Stimulated activated CD8-positive, alpha-beta memory T cell treated with anti-CD3 and anti-CD28 coated beads, Interleukin-4, amount 100 ng/mL, for 4 hours (primary cell): ENCODE results near the gene ZNF496.
A peak's percentile ranks its signal among the peaks of the same experiment; 100 is the strongest.
"Not testable (repeated sequence)": the region's sequence is repeated elsewhere in the genome, so short reads cannot be mapped to it uniquely, and the experiment has no call there.

Experiments
- DNase-seq, 2 donors: peaks; one replicate each; pipeline ENCODE4 v3.0.0-alpha.2; 2020; ENCODE audit warnings: low read depth in 2 of 2, low spot score in 1 of 2

Gene ZNF496

GRCh38 chr1:247359559-247359958 lies 27.9 kb upstream of the ZNF496 start:
- DNase-seq, result no peak

- DNase-seq, result no peak
Measured at GRCh38 chr1:247358920-247359319, 27.3 kb upstream of the ZNF496 start.

GRCh38 chr1:247357781-247358211 lies 26.1 kb upstream of the ZNF496 start:
- DNase-seq, result no peak

GRCh38 chr1:247357052-247357780 lies 25.5 kb upstream of the ZNF496 start:
- DNase-seq, result no peak

- not testable (repeated sequence) for DNase-seq
Measured at GRCh38 chr1:247355160-247355559, 23.5 kb upstream of the ZNF496 start.

- DNase-seq, result no peak
Measured at GRCh38 chr1:247352175-247352574, 20.5 kb upstream of the ZNF496 start.

GRCh38 chr1:247350587-247350986 lies 18.9 kb upstream of the ZNF496 start:
- DNase-seq, result no peak

- DNase-seq, result no peak
Measured at GRCh38 chr1:247347477-247348222, 16.0 kb upstream of the ZNF496 start.

GRCh38 chr1:247345881-247346280 lies 14.2 kb upstream of the ZNF496 start:
- DNase-seq, result no peak

GRCh38 chr1:247343801-247344200 lies 12.1 kb upstream of the ZNF496 start:
- no peak for DNase-seq

GRCh38 chr1:247338723-247339275 lies 7.1 kb upstream of the ZNF496 start:
- no peak for DNase-seq

- no peak for DNase-seq
Measured at GRCh38 chr1:247337961-247338360, 6.3 kb upstream of the ZNF496 start.

- no peak for DNase-seq
Measured at GRCh38 chr1:247337250-247337746, 5.6 kb upstream of the ZNF496 start.

- DNase-seq, result no peak
Measured at GRCh38 chr1:247336390-247336789, 4.7 kb upstream of the ZNF496 start.

- DNase-seq, result no peak
Measured at GRCh38 chr1:247335882-247336281, 4.2 kb upstream of the ZNF496 start.

- no peak for DNase-seq
Measured at GRCh38 chr1:247334378-247335133, 2.9 kb upstream of the ZNF496 start.

GRCh38 chr1:247332623-247333361 lies 1.1 kb upstream of the ZNF496 start:
- DNase-seq, result no peak

- peak in 1 of 2 donors; percentile 37 for DNase-seq
Measured at GRCh38 chr1:247332215-247332622, 552 bp upstream of the ZNF496 start.

GRCh38 chr1:247331172-247331524 lies 519 bp downstream of the ZNF496 start:
- peak; percentile 48 to 56 for DNase-seq

GRCh38 chr1:247330548-247331171 lies 1.0 kb downstream of the ZNF496 start:
- DNase-seq, result no peak
